Ishikawa (cell line): ENCODE measurements around the gene CFAP298.

Experiments
- CEBPB ChIP-seq: IDR thresholded peaks from 2 replicates; pipeline ENCODE4 v1.6.1; 2012
- CREB1 ChIP-seq: IDR thresholded peaks from 2 replicates; pipeline ENCODE4 v1.6.1; 2012; ENCODE audit warnings: low read depth
- EGR1 ChIP-seq: IDR thresholded peaks from 2 replicates; pipeline ENCODE4 v1.6.1; 2012
- EP300 ChIP-seq: IDR thresholded peaks from 2 replicates; pipeline ENCODE4 v1.6.1; 2012; ENCODE audit warnings: borderline replicate concordance
- FOXM1 ChIP-seq: IDR thresholded peaks from 2 replicates; pipeline ENCODE4 v1.6.1; 2012; ENCODE audit warnings: low read depth, borderline replicate concordance
- NFIC ChIP-seq: IDR thresholded peaks from 2 replicates; pipeline ENCODE4 v1.6.1; 2012
- RAD21 ChIP-seq: IDR thresholded peaks from 2 replicates; pipeline ENCODE4 v1.6.1; 2012; ENCODE audit warnings: low read depth
- REST ChIP-seq: IDR thresholded peaks from 2 replicates; pipeline ENCODE4 v1.6.1; 2012; ENCODE audit warnings: low read depth, mild to moderate bottlenecking
- TAF1 ChIP-seq: IDR thresholded peaks from 2 replicates; pipeline ENCODE4 v1.6.1; 2012; ENCODE audit warnings: low read depth, mild to moderate bottlenecking
- TCF12 ChIP-seq: IDR thresholded peaks from 2 replicates; pipeline ENCODE4 v1.6.1; 2012; ENCODE audit warnings: low read depth
- TEAD4 ChIP-seq: IDR thresholded peaks from 2 replicates; pipeline ENCODE4 v1.6.1; 2012
- YY1 ChIP-seq: IDR thresholded peaks from 2 replicates; pipeline ENCODE4 v1.6.1; 2012; ENCODE audit warnings: low read depth
- TF ChIP-seq, protein P1 (sequence below): IDR thresholded peaks from 2 replicates; pipeline ENCODE4 v1.6.1; 2012
- TF ChIP-seq, protein P2 (sequence below): IDR thresholded peaks from 2 replicates; pipeline ENCODE4 v1.6.1; 2012

DNA sequence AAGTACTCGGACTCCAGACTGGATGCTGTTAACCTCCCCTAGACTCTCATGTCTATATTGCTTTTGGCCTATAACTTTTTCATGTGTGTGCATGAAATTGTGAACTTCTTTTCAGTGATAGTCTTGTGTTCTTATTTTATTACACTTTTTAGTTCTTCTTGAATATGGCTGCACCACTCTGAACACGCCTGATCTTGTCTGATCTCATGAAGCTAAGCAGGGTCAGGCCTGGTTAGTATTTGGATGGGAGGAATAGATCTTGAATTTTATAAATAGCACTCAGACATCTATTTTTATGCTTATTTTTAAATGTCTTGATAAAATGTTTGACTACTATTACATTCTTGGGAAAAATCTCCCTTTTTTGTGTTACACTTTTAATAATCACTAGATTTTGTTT, 49.3 kb downstream of the CFAP298 start:
- no peak for TF ChIP-seq TCF12
- TF ChIP-seq CREB1, result no peak
- TF ChIP-seq TAF1, result no peak
- TF ChIP-seq EGR1, result no peak
- TF ChIP-seq, protein P1, sequence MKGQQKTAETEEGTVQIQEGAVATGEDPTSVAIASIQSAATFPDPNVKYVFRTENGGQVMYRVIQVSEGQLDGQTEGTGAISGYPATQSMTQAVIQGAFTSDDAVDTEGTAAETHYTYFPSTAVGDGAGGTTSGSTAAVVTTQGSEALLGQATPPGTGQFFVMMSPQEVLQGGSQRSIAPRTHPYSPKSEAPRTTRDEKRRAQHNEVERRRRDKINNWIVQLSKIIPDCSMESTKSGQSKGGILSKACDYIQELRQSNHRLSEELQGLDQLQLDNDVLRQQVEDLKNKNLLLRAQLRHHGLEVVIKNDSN, result no peak
- no peak for TF ChIP-seq FOXM1
- TF ChIP-seq RAD21, result no peak
- no peak for TF ChIP-seq REST
- no peak for TF ChIP-seq NFIC
- TF ChIP-seq YY1, result no peak
- no peak for TF ChIP-seq EP300
- no peak for TF ChIP-seq TEAD4
- no peak for TF ChIP-seq CEBPB
- TF ChIP-seq, protein P2, sequence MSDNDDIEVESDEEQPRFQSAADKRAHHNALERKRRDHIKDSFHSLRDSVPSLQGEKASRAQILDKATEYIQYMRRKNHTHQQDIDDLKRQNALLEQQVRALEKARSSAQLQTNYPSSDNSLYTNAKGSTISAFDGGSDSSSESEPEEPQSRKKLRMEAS, result no peak
